Middle frontal gyrus (tissue), 1 donor: ENCODE results near the gene F10.

Experiments used
- DNase-seq: peaks from one replicate; pipeline ENCODE4 v3.0.0-alpha.2; 2015; ENCODE audit warnings: low spot score; ENCODE audit errors: extremely low spot score

Gene F10

DNA sequence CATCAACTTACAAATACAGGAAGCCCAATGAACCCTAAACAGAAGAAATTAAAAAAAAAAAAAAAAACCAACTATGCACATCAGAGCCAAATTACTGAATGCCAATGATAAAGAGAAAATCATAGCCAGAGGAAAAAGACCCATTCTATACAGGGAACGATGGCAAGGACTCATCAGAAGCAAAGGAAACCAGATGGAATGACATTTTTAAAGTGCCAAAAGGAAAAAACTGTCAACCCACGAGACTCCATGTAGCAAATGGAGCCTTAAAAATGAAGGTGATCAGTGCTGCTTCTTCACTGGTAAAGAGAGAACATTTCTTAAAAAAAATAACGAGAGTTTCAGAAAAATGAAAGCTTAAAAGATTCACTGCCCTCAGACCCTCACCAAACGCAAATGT lies 67.6 kb downstream of the F10 start:
- DNase-seq: no peak

DNA sequence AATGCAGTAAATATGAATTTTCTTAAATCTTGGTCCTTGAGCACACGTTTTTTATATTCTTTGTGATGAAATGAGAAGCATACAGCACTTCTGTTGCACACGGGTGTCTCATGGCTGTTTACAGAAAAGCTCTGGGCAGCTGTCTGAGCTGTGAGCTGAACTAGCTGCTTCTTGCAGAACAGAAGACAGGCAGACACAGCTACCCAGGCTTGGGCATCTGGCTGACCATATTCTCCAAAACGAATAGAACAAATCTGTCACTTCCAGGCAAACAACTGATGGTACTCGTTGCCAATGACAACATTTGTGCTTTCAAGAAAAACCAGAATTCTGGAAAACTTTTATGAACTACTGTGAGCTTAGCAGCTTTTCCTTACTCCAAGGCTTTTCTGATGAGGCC lies 69.7 kb downstream of the F10 start:
- no peak for DNase-seq

DNA sequence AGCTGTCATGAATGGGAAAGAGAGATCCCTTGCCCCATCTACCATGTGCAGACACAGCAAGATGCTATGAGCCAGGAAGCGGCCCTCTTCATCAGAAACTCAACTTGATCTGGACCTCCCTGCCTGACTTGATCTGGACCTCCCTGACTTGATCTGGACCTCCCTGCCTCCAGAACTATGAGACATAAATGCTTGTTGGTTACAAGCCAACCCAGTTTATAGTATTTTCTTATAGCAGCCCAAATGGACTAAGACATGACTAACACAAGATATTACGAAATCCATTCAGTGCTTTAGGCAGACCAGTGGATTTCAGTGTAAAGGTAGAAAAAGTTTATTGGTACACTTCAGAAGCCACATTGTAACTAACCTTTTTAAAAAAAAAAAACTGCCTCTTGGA lies 70.3 kb downstream of the F10 start:
- DNase-seq: no peak

DNA sequence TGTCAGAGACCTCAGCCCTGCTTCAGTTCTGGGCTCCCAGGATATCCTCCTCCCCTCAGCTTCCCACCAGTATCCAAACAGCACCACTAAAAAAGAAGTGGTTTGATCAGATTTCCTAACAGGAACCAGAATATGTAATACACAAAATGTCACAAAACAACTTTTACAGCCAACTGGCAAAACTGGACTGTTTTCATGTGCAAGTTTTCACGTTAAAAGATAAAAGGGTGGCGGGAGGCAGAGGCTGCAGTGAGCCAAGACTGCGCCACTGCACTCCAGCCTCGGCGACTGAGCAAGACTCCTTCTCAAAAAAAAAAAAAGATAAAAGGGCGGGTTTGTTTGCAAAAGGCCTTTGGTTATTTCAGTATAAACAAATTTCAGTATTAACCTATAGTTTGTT lies 72.8 kb downstream of the F10 start:
- DNase-seq: no peak

DNA sequence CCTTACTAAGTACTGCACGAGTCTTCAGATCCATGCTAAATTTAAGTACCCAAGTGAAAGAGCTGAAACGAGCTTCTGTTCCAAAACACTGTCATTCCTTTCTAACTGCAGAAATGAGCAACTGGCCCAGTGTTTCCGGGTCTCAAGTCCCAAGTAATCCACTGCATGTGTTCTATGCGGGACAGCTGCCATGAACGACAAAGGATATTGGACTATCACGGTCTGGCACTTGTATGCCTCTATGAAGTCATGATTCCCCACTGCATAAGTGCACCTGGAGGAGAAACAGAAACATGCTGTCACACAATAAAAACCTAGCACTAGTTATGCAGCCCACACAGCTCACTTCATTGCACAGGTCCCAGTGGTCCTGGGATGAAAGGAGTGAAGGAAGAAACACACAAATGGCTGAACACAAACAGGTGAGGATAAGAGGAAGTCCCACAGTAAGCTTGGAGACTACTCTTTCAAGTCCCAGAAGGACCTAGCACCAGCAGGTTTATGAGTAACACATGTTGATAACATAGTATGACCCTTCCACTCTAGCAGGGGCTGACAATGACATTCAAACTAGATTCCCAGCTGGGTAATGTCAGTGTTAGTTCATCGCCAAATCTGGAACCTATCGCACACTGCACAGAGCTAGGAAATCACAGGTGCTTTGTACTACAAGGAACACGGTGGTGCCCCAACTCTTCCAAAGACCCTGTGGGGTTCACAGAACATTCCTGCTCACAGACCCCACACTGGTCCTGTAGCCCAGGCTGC lies 74.6 kb downstream of the F10 start:
- no peak for DNase-seq
